Naive thymus-derived CD8-positive, alpha-beta T cell (primary cell): ENCODE results near the gene POLR2H. TPM values are rescaled to one million over a fixed set of nuclear protein-coding genes. Genes with fewer than 3 reads are reported as not detected.

Source experiments
- ATAC-seq, 2 donors: fragments of 150-1000 bp; cut with Tn5 transposase in 1 of 2; sonication (Bioruptor Pico), chemical (Tn5 transposase) in 1 of 2; 1 replicate in 1 of 2; 2 replicates in 1 of 2; pipeline ENCODE4 v1.10.0; 2021; ENCODE audit warnings: mild to moderate bottlenecking in 2 of 2, moderate library complexity in 2 of 2
- POLR2A ChIA-PET: fragments of 350-600 bp; sonication (Branson Sonifier 250); formaldehyde crosslinking; loops from one replicate; lab custom pipeline; 2021; ENCODE audit warnings: antibody characterized with exemption; lab: Charles Lee
- DNase-seq, 10 donors: peaks; one replicate each; pipeline versions ENCODE4 v3.0.0 to v3.0.0-alpha.2; 2020 to 2022
- H3K27ac Mint-ChIP-seq, 10 donors: one replicate each; pipeline ENCODE4 v1.8.0; 2020 to 2022; ENCODE audit warnings: mild to moderate bottlenecking in 10 of 10, mixed read lengths in 10 of 10, moderate library complexity in 4 of 10, inconsistent platforms in 1 of 10
- H3K27me3 Mint-ChIP-seq, 5 donors: one replicate each; pipeline ENCODE4 v1.8.0; 2021 to 2022; ENCODE audit warnings: mixed read lengths in 5 of 5
- H3K36me3 Mint-ChIP-seq, 3 donors: one replicate each; pipeline ENCODE4 v1.8.0; 2020 to 2022; ENCODE audit warnings: mixed read lengths in 3 of 3, mild to moderate bottlenecking in 2 of 3, inconsistent platforms in 1 of 3
- H3K4me1 Mint-ChIP-seq, 4 donors: one replicate each; pipeline ENCODE4 v1.8.0; 2021 to 2022; ENCODE audit warnings: mixed read lengths in 4 of 4
- H3K4me3 Mint-ChIP-seq, 10 donors: one replicate each; pipeline ENCODE4 v1.8.0; 2020 to 2022; ENCODE audit warnings: mild to moderate bottlenecking in 10 of 10, mixed read lengths in 10 of 10, moderate library complexity in 6 of 10, inconsistent platforms in 1 of 10
- H3K9me3 Mint-ChIP-seq, 9 donors: one replicate each; pipeline ENCODE4 v1.8.0; 2020 to 2022; ENCODE audit warnings: mixed read lengths in 9 of 9, mild to moderate bottlenecking in 3 of 9, inconsistent platforms in 1 of 9, moderate library complexity in 1 of 9
- polyA plus RNA-seq, 3 donors: library from polyadenylated mRNA; unstranded; fragments of 300-500 nt; fragmentation: Illumina TruSeq; gene quantifications; one replicate each; pipeline ENCODE4 v1.2.3, GENCODE V29; 2021
- total RNA-seq, 8 experiments: library from RNA in 2 of 8; stranded (reverse) in 2 of 8; gene quantifications; one replicate each; pipeline ENCODE4 v1.2.3 and lab custom pipeline; 2021 to 2026

Gene POLR2H
- total and polyA plus RNA-seq, 5 experiments from 2014 or later, result 58.0 to 81.6 (median 60.9) TPM

DNA sequence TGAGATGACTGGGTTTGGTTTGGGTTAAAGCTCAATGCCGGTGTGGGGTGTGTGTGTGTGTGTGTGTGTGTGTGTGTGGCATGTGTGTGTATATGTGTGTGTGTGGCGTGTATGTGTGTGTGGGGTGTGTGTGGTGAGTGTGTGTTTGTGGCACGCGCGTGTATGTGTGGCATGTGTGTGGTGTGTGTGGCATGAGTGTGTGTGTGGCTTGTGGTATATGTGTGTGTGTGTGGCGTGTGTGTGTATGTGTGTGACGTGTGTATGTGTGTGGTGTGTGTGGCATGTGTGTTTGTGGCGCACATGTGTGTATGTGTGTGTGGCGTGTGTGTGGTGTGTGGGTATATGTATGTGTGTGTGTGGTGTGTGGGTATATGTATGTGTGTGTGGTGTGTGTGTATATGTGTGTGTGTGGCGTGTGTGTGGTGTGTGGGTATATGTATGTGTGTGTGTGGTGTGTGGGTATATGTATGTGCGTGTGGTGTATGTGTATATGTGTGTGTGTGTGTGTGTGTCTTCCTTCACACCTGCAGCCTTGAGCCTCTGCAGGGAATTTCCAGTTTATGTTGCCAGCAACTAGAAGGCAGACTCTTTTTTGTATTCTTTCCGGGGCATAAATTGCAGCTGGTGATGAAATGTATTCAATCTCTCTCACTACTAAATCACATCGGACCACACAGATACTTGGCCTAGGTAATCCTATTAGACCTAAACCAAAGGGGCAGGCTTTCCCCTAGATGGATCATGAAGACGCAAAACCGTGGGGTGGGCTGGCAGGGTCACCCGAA is 53.1 kb downstream of the POLR2H start:
- H3K27ac Mint-ChIP-seq, result no peak overlapping the region
- POLR2A ChIA-PET, result no interaction called here

DNA sequence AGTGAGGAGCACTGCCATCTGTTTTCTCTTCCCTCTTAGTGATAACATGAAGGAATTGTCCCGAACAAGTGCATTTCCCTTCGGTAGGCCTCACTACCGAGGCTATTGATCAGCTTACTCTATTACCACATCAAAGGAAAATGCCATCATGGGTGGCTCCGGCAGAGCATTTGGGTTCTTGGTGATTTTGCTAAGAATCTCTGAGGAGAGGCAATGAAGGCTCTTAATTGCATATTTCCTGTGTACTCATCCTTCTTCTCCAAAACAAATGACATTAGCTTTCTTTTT is 53.6 kb downstream of the POLR2H start:
- Mint-ChIP-seq H3K4me1 (peaks cover 0 to 3% (median 0%) of the 10 kb centered on the region in 4 donors), H3K9me3 (no peaks in the 10 kb centered on the region), H3K27me3 (peaks cover 0 to 8% (median 1%) of the 10 kb centered on the region in 5 donors), H3K27ac (no peak overlapping the region), H3K4me3 (no peak overlapping the region), H3K36me3 (no peaks in the 10 kb centered on the region)
- DNase-seq (no peak), ATAC-seq (no peak)
- POLR2A ChIA-PET, result no interaction called here

More for the DNA sequence above, 53.1 kb downstream of the POLR2H start:
- Mint-ChIP-seq H3K9me3 (no peaks in the 10 kb centered on the region), H3K4me3 (no peak overlapping the region), H3K27me3 (peaks cover 0 to 8% (median 1%) of the 10 kb centered on the region in 5 donors), H3K4me1 (peaks cover 0 to 3% (median 0%) of the 10 kb centered on the region in 4 donors), H3K36me3 (no peaks in the 10 kb centered on the region)
- ATAC-seq, result no peak
- DNase-seq, result no peak

DNA sequence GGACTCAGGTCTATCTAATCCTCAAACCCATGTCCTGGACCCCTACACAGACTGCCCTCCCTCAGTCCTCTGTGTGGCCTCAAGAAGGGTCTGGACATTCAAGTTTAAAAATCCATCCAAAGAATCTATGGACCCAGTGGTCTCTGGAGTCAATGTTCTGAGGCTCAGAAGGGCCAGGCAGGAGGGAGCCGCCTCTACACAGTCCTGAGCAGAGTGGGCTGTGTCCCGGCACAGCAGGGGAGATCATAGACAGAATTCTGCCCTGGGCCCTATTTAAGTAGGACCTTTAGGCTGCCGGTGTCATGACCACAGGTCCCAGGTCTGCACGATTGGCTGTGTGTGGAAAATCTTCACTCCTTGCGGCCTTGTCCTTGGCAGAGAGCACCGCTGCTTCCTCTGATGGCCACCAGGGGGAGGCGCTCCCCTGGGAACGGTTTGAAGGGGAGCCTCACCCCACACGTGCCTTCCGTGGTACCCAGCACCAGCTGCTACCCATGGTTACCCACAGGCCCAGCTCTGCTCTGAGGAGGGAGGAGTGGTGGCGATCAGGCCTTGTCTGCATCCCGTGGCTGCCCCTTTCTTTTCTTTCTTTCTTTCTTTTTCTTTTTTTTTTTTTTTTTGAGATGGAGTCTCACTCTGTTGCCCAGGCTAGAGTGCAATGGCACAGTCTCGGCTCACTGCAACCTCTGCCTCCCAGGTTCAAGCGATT is 56.3 kb downstream of the POLR2H start:
- POLR2A ChIA-PET, result interaction anchor here (1.0 kb wide), 1 partner anchor 96 kb away, joined by 3 read pairs; no protein-coding TSS in a partner anchor
- DNase-seq, result peak; percentile 51 to 86 (median 65)
- Mint-ChIP-seq H3K27me3 (peaks cover 0 to 1% (median 0%) of the 10 kb centered on the region in 5 donors), H3K4me3 (peak overlapping the region in 1 of 10 donors; percentile 48), H3K27ac (no peak overlapping the region), H3K36me3 (no peaks in the 10 kb centered on the region), H3K9me3 (no peaks in the 10 kb centered on the region), H3K4me1 (no peaks in the 10 kb centered on the region)
- peak; percentile 99 to 100 for ATAC-seq

Other genes with a start within 250 kb of the POLR2H start
- gene EIF2B5, start 226.4 kb upstream of the POLR2H start, total RNA-seq, result 10 to 100 TPM; 87.2 to 93.5 TPM
- gene EIF2B5, start 226.4 kb upstream of the POLR2H start, polyA plus RNA-seq, result 10 to 100 TPM; 45.8 to 66.6 (median 54.5) TPM
- gene DVL3, start 206.3 kb upstream of the POLR2H start, total RNA-seq, result 10 to 100 TPM; 44.2 to 50.4 TPM
- gene DVL3, start 206.3 kb upstream of the POLR2H start, polyA plus RNA-seq, result 10 to 100 TPM in 1 of 3 donors, 1 to 10 TPM in 2; 3.0 to 10.8 (median 9.1) TPM
- gene AP2M1, start 186.9 kb upstream of the POLR2H start, total RNA-seq, result 100 to 1,000 TPM; 181 to 193 TPM
- 100 to 1,000 TPM; 210 to 271 (median 234) TPM for gene AP2M1, start 186.9 kb upstream of the POLR2H start, polyA plus RNA-seq
- 100 to 1,000 TPM; 126 to 128 TPM for gene ABCF3, start 175.5 kb upstream of the POLR2H start, total RNA-seq
- 10 to 100 TPM; 35.2 to 56.3 (median 37.6) TPM for gene ABCF3, start 175.5 kb upstream of the POLR2H start, polyA plus RNA-seq
- gene VWA5B2, start 132.1 kb upstream of the POLR2H start, total RNA-seq, result under 1 TPM in 1 of 2 experiments, not detected in 1; 0.41 TPM
- under 1 TPM in 2 of 3 donors, not detected in 1; 0.12 to 0.23 TPM for gene VWA5B2, start 132.1 kb upstream of the POLR2H start, polyA plus RNA-seq
- 10 to 100 TPM; 37.7 to 45.3 TPM for gene ALG3, start 112.7 kb upstream of the POLR2H start, total RNA-seq
- gene ALG3, start 112.7 kb upstream of the POLR2H start, polyA plus RNA-seq, result 10 to 100 TPM; 47.6 to 68.6 (median 49.8) TPM
- gene EEF1AKMT4, start 112.0 kb upstream of the POLR2H start, total RNA-seq, result 1 to 10 TPM; 1.4 to 1.8 TPM
- 1 to 10 TPM; 3.4 to 4.0 (median 3.5) TPM for gene EEF1AKMT4, start 112.0 kb upstream of the POLR2H start, polyA plus RNA-seq
- not detected for gene CAMK2N2, start 100.2 kb upstream of the POLR2H start, total RNA-seq
- not detected for gene CAMK2N2, start 100.2 kb upstream of the POLR2H start, polyA plus RNA-seq
- gene ECE2, start 85.7 kb upstream of the POLR2H start, total RNA-seq, result not detected
- not detected for gene ECE2, start 85.7 kb upstream of the POLR2H start, polyA plus RNA-seq
- gene PSMD2, start 62.5 kb upstream of the POLR2H start, total RNA-seq, result 100 to 1,000 TPM; 135 to 150 TPM
- 100 to 1,000 TPM; 167 to 183 (median 178) TPM for gene PSMD2, start 62.5 kb upstream of the POLR2H start, polyA plus RNA-seq
- gene EIF4G1, start 47.1 kb upstream of the POLR2H start, total RNA-seq, result 100 to 1,000 TPM; 220 to 229 TPM
- gene EIF4G1, start 47.1 kb upstream of the POLR2H start, polyA plus RNA-seq, result 10 to 100 TPM; 13.6 to 44.6 (median 21.1) TPM
- 1 to 10 TPM; 7.7 to 9.0 TPM for gene FAM131A, start 24.1 kb upstream of the POLR2H start, total RNA-seq
- gene FAM131A, start 24.1 kb upstream of the POLR2H start, polyA plus RNA-seq, result 1 to 10 TPM in 2 of 3 donors, under 1 TPM in 1; 0.98 to 1.8 (median 1.0) TPM
- 1 to 10 TPM; 5.2 to 6.3 TPM for gene CLCN2, start 105 bp upstream of the POLR2H start, total RNA-seq
- gene CLCN2, start 105 bp upstream of the POLR2H start, polyA plus RNA-seq, result 1 to 10 TPM in 1 of 3 donors, under 1 TPM in 2; 0.12 to 1.1 (median 0.28) TPM
- not detected for gene THPO, start 16.5 kb downstream of the POLR2H start, total RNA-seq
- gene THPO, start 16.5 kb downstream of the POLR2H start, polyA plus RNA-seq, result not detected
- not detected for gene CHRD, start 18.3 kb downstream of the POLR2H start, total RNA-seq
- gene CHRD, start 18.3 kb downstream of the POLR2H start, polyA plus RNA-seq, result not detected
- gene EPHB3, start 200.1 kb downstream of the POLR2H start, total RNA-seq, result not detected
- under 1 TPM; 0.23 to 0.59 (median 0.55) TPM for gene EPHB3, start 200.1 kb downstream of the POLR2H start, polyA plus RNA-seq